IPS-15b (cell line): ENCODE measurements around the gene TARBP1.
A peak's percentile ranks its signal among the peaks of the same experiment; 100 is the strongest.
"Not testable (repeated sequence)": the region's sequence is repeated elsewhere in the genome, so short reads cannot be mapped to it uniquely, and the experiment has no call there.

Experiments used
- H3K27me3 ChIP-seq: one replicate; pipeline ENCODE4 v1.6.1; 2013; ENCODE audit warnings: low read length; ENCODE audit not compliant: control insufficient read depth, insufficient read depth
- H3K36me3 ChIP-seq: one replicate; pipeline ENCODE4 v1.6.1; 2013; ENCODE audit warnings: low read length; ENCODE audit not compliant: control insufficient read depth, insufficient read depth
- H3K4me1 ChIP-seq: one replicate; pipeline ENCODE4 v1.6.1; 2013; ENCODE audit warnings: mild to moderate bottlenecking, low read length; ENCODE audit not compliant: control insufficient read depth, insufficient read depth
- H3K4me3 ChIP-seq: one replicate; pipeline ENCODE4 v1.5.1; 2013; ENCODE audit warnings: low read depth, low read length
- H3K9ac ChIP-seq: one replicate; pipeline ENCODE4 v1.6.1; 2013; ENCODE audit warnings: low read depth, mild to moderate bottlenecking, low read length
- H3K9me3 ChIP-seq: one replicate; pipeline ENCODE4 v1.6.1; 2013; ENCODE audit warnings: mild to moderate bottlenecking, low read length; ENCODE audit not compliant: control insufficient read depth, insufficient read depth

Gene TARBP1

DNA sequence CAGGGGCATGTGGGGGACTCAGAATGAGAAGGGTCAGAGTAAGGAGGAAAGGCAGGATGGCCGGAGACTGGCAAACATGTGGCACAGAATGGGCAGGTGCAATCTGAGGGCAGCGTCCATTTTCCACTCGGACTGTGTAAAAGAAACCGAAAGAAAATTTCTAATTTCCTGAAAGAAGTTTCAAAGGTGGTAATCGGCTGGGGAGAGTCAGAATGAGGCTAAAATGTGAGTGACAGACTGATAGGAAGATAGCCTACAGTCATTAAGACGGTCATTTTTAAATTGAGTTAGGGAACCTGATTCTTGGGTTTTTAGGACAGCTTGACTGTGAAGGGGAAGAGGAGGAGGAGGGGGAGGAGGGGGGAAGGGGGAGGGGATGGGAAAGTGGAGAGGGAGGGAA is 82.1 kb downstream of the TARBP1 start:
- no peaks in the 10 kb centered on the region for H3K36me3 ChIP-seq
- no peaks in the 10 kb centered on the region for H3K4me1 ChIP-seq
- H3K4me3 ChIP-seq: no peak overlapping the region
- H3K9me3 ChIP-seq: no peaks in the 10 kb centered on the region
- H3K27me3 ChIP-seq: no peaks in the 10 kb centered on the region
- H3K9ac ChIP-seq: no peak overlapping the region

- H3K9me3 ChIP-seq: no peaks in the 10 kb centered on the region
- no peaks in the 10 kb centered on the region for H3K36me3 ChIP-seq
- no peaks in the 10 kb centered on the region for H3K27me3 ChIP-seq
- no peaks in the 10 kb centered on the region for H3K4me1 ChIP-seq
- no peak overlapping the region for H3K9ac ChIP-seq
- H3K4me3 ChIP-seq: no peak overlapping the region
These were observed 82.9 kb downstream of the TARBP1 start for GRCh38 chr1:234396092-234396491.

- H3K36me3 ChIP-seq: no peaks in the 10 kb centered on the region
- H3K9me3 ChIP-seq: no peaks in the 10 kb centered on the region
- H3K9ac ChIP-seq: no peak overlapping the region
- no peaks in the 10 kb centered on the region for H3K27me3 ChIP-seq
- no peaks in the 10 kb centered on the region for H3K4me1 ChIP-seq
- H3K4me3 ChIP-seq: no peak overlapping the region
These were observed 83.7 kb downstream of the TARBP1 start for GRCh38 chr1:234395297-234395696.

DNA sequence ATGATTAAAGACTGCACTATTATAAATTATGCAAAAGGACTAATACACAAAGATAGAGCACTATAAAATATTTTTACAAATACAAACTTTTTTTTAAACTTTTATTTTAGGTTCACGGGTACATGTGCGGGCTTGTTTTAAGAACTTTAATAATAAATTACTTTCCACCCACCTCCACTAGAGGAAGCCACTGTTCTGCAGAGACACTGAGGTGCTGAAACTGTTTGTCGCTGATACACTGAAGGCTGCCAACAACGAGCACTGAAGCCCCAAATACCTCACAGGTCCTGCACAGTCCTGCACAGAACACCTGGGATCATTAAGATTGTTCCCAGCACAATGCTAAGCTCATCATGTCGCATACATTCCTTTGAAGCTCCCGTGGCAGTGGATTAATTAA is 85.8 kb downstream of the TARBP1 start:
- Histone ChIP-seq H3K9me3 (no peaks in the 10 kb centered on the region), H3K4me1 (no peaks in the 10 kb centered on the region), H3K4me3 (no peak overlapping the region), H3K27me3 (no peaks in the 10 kb centered on the region), H3K9ac (no peak overlapping the region), H3K36me3 (no peaks in the 10 kb centered on the region)

- Histone ChIP-seq H3K27me3 (no peaks in the 10 kb centered on the region), H3K9ac (no peak overlapping the region), H3K9me3 (no peaks in the 10 kb centered on the region), H3K4me1 (no peaks in the 10 kb centered on the region), H3K36me3 (no peaks in the 10 kb centered on the region), H3K4me3 (no peak overlapping the region)
These were observed 90.9 kb downstream of the TARBP1 start for GRCh38 chr1:234388094-234388493.

DNA sequence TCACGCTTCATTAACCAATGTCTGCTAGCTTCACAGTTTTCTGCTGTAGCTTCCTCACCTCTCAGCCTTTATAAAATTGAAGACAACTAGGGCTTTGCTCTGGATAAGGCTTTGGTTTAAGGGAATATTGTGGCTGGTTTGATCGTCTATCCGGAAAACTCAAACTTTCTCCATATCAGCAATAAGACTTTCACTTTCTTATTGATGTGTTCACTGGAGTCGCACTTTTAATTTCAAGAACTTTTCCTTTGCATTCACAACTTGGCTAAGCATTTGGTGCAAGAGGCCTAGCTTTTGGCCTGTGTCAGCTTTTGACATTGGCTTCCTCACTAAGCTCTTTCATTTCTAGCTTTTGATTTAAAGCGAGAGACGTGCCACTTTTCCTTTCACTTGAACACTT is 92.9 kb downstream of the TARBP1 start:
- no peaks in the 10 kb centered on the region for H3K27me3 ChIP-seq
- H3K4me1 ChIP-seq: no peaks in the 10 kb centered on the region
- H3K4me3 ChIP-seq: no peak overlapping the region
- no peaks in the 10 kb centered on the region for H3K36me3 ChIP-seq
- H3K9ac ChIP-seq: no peak overlapping the region
- H3K9me3 ChIP-seq: no peaks in the 10 kb centered on the region

DNA sequence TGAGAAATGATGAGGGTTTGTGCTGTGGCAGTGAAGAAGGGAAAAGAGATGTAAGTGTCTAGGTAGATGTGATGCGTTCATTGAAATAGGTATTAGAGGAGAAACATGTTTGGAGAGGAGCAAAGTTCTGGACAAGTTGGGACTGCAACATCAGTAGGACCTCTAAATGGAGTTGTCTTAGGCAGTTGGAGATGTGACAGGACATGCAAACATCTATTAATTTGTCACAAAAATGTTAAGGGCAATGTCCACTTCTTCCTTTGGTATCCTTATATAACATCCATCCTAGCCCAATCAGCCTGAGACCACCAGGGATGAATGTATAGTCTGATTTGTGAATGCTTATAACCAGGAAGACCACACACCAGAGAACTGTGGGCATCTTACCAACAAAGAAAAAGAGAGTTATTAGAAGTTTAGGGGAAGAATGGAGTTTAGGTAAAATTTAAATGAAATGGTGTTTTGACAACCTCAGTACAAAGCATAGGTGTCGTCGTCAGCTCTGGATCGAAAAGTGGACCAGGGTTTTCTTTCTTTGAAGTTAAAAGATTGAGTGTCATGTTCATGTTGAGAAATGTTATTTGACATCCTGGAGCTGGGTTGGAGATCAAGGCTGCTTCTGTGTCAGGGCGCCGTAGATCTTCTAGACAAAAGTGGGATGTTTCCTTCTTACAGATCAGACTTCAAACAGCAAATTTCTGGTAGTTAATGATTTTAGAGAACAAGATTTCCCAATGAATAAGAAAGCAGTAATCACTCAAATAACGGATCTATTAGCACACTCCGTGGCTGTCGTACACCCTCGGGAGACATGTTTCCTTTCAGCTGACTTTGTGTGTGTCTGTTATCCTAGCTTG is 97.1 kb downstream of the TARBP1 start:
- Histone ChIP-seq H3K9ac (no peak overlapping the region), H3K27me3 (no peaks in the 10 kb centered on the region), H3K4me1 (no peaks in the 10 kb centered on the region), H3K4me3 (no peak overlapping the region), H3K36me3 (no peaks in the 10 kb centered on the region), H3K9me3 (no peaks in the 10 kb centered on the region)

- not testable (repeated sequence) for H3K4me1 ChIP-seq, H3K4me3 ChIP-seq, H3K27me3 ChIP-seq, H3K9me3 ChIP-seq, H3K36me3 ChIP-seq, H3K9ac ChIP-seq
These were observed 99.3 kb downstream of the TARBP1 start for GRCh38 chr1:234379591-234380109.

- Histone ChIP-seq H3K36me3 (no peaks in the 10 kb centered on the region), H3K9me3 (no peaks in the 10 kb centered on the region)
These were observed 103.3 kb downstream of the TARBP1 start for GRCh38 chr1:234375672-234376071.

DNA sequence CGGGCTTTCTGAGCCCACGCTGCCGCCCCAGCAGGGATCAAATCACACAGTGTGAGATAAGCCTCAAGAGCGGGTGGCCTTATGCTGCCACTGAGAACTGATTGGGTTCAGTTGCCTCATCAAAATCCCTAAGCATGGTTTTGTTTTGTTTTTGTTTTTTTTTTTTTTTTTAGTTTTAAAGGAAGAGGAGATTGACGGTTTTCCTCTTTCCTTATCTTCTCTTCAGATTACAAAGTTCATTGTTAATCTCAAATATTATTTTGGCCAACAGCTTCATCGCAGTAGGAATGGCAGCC is 105.1 kb downstream of the TARBP1 start:
- peak overlapping the region; percentile 71 for H3K9ac ChIP-seq
- H3K4me3 ChIP-seq: peak overlapping the region; percentile 63
- H3K36me3 ChIP-seq: no peaks in the 10 kb centered on the region
- no peaks in the 10 kb centered on the region for H3K4me1 ChIP-seq
- H3K27me3 ChIP-seq: no peaks in the 10 kb centered on the region
- H3K9me3 ChIP-seq: no peaks in the 10 kb centered on the region

More at GRCh38 chr1:234375672-234376071, 103.3 kb downstream of the TARBP1 start:
- Histone ChIP-seq H3K9ac (no peak overlapping the region), H3K27me3 (no peaks in the 10 kb centered on the region), H3K4me3 (no peak overlapping the region), H3K4me1 (no peaks in the 10 kb centered on the region)

DNA sequence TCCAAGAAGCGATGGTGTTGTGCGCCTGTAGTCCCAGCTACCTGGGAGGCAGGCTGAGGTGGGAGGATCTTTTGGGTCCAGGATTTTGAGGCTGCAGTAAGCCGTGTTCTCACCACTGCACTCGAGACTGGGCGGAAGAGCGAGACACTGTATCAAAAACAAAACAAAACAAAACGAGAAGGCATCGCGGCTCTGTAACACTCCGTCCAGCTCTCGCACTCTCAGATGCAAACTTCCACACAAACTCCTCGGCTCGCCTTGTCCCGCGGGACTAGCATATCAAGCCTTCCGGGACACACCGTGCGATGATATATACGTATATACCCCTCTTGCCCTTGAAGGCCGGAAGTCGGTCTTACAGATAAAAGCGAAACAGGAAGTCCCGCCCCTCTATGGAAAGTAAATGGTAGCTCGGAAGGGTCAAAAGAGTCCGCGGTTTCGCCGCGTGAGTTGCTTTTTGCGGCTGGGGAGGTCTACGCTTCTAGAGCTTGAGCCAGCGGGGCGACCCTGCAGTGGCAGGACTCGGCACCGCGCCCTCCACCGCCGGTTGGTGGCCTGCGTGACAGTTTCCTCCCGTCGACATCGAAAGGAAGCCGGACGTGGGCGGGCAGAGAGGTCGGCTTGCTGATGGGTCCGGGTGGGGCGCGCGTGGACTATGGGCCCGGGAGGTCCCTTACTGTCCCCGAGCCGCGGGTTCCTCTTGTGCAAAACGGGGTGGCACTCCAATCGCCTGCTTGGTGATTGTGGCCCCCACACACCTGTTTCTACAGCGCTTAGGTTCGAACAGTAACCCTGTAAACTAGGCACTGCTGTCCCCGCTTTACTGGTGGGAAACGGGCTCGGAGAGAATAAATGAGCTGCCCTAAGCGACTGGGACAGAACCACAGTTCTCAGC is 105.7 kb downstream of the TARBP1 start, which contains the start of gene COA6:
COA6 (plus strand) TSS at position 393 of the 895 bp plus-strand sequence; CDS start at position 404, 11 bp downstream.
- Histone ChIP-seq H3K36me3 (no peaks in the 10 kb centered on the region), H3K4me3 (peak within 1 kb of the TSS; percentile 63), H3K9ac (peak within 1 kb of the TSS; percentile 71), H3K4me1 (no peaks in the 10 kb centered on the region), H3K9me3 (no peaks in the 10 kb centered on the region), H3K27me3 (no peaks in the 10 kb centered on the region)
